A549 (cell line): ENCODE results near the gene HSPG2. TPM values are rescaled to one million over a fixed set of nuclear protein-coding genes. Genes with fewer than 3 reads are reported as not detected.

Source experiments
- ATAC-seq, 2 experiments: fragments of 200-7000 bp in 1 of 2; fragments of >200 bp in 1 of 2; cut with Nextera tagmentation in 1 of 2; cut with Tn5 transposase in 1 of 2; 3 replicates each; pipeline versions ENCODE4 v1.8.0 to v1.9.1; 2018 to 2020; ENCODE audit warnings: mild to moderate bottlenecking in 1 of 2, moderate library complexity in 1 of 2
- CTCF ChIA-PET: fragments of 300-600 bp; sonication (Branson Sonifier 250); formaldehyde crosslinking; extraction: SDS; loops from one replicate; lab custom pipeline; 2021; ENCODE audit warnings: antibody characterized with exemption, inconsistent platforms; lab: Yijun Ruan, JAX
- POLR2A ChIA-PET: fragments of 350-600 bp; formaldehyde crosslinking; extraction: SDS; loops from one replicate; lab custom pipeline; 2021; ENCODE audit warnings: antibody characterized with exemption, inconsistent platforms; lab: Yijun Ruan, JAX
- DNase-seq, 2 experiments: peaks; one replicate each; pipeline versions ENCODE4 v3.0.0 to v3.0.0-alpha.2; 2011 to 2016; ENCODE audit warnings: low read depth in 1 of 2, low spot score in 1 of 2
- FAIRE-seq: peaks from 2 replicates; lab custom pipeline; 2011; peaks lifted over from hg19 to GRCh38; lab: Jason Lieb, UNC
- H3K27ac ChIP-seq, 2 experiments: fragments of >200 bp; sonication (Bioruptor Twin); formaldehyde crosslinking; 3 replicates each; pipeline ENCODE4 v1.5.1; 2016 to 2017
- H3K4me1 ChIP-seq: fragments of >200 bp; sonication (Bioruptor Twin); formaldehyde crosslinking; 3 replicates; pipeline ENCODE4 v1.6.1; 2016
- H3K4me2 ChIP-seq: fragments of >200 bp; sonication (Bioruptor Twin); formaldehyde crosslinking; 3 replicates; pipeline ENCODE4 v1.6.1; 2016
- H3K4me3 ChIP-seq: fragments of >200 bp; sonication (Bioruptor Twin); formaldehyde crosslinking; 3 replicates; pipeline ENCODE4 v1.5.1; 2016
- H3K9me3 ChIP-seq: fragments of >200 bp; sonication (Bioruptor Twin); formaldehyde crosslinking; 3 replicates; pipeline ENCODE4 v1.6.1; 2016
- BHLHE40 ChIP-seq: IDR thresholded peaks from 2 replicates; pipeline ENCODE4 v1.6.1; 2012; ENCODE audit warnings: low read depth, low read length, inconsistent platforms
- CBX2 ChIP-seq: fragments of 200-600 bp; sonication (generic); IDR thresholded peaks from 2 replicates; pipeline ENCODE4 v1.6.1; 2016; ENCODE audit warnings: low read depth, mild to moderate bottlenecking, borderline replicate concordance
- CHD2 ChIP-seq: fragments of 150-350 bp; IDR thresholded peaks from 2 replicates; pipeline ENCODE4 v1.6.1; 2014; ENCODE audit warnings: low read length; ENCODE audit not compliant: partially characterized antibody
- EHMT2 ChIP-seq: fragments of 200-600 bp; sonication (generic); IDR thresholded peaks from 2 replicates; pipeline ENCODE4 v1.6.1; 2016; ENCODE audit warnings: antibody characterized with exemption, low read depth, mild to moderate bottlenecking, moderate library complexity
- FOSL2 ChIP-seq, 2 experiments: fragments of 450-650 bp in 1 of 2; fragments of >200 bp in 1 of 2; sonication (Bioruptor Twin) in 1 of 2; formaldehyde crosslinking; IDR thresholded peaks; 2 replicates each; pipeline versions ENCODE4 v1.5.0 to v1.6.1; 2016 to 2020; ENCODE audit warnings: mild to moderate bottlenecking in 1 of 2, moderate library complexity in 1 of 2
- JUNB ChIP-seq: fragments of >200 bp; sonication (Bioruptor Twin); formaldehyde crosslinking; IDR thresholded peaks from 2 replicates; pipeline ENCODE4 v1.6.1; 2016
- KDM1A ChIP-seq: fragments of 200-600 bp; sonication (generic); IDR thresholded peaks from 2 replicates; pipeline ENCODE4 v1.6.1; 2016; ENCODE audit warnings: low read depth, mild to moderate bottlenecking
- PHF8 ChIP-seq: fragments of 200-600 bp; sonication (generic); IDR thresholded peaks from 2 replicates; pipeline ENCODE4 v1.6.1; 2016; ENCODE audit warnings: low read depth, mild to moderate bottlenecking, antibody characterized with exemption, moderate library complexity, borderline replicate concordance
- SMC3 ChIP-seq: fragments of >200 bp; sonication (Bioruptor Twin); formaldehyde crosslinking; IDR thresholded peaks from 3 replicates; pipeline ENCODE4 v1.6.1; 2018; ENCODE audit warnings: inconsistent platforms
- TFCP2L1 ChIP-seq: fragments of 250-450 bp; sonication (Bioruptor Pico); IDR thresholded peaks from 2 replicates; pipeline ENCODE4 v1.5.0; 2021; ENCODE audit warnings: mild to moderate bottlenecking
- ZFP36 ChIP-seq: fragments of 450-650 bp; IDR thresholded peaks from 2 replicates; pipeline ENCODE4 v1.6.1; 2014; ENCODE audit warnings: borderline replicate concordance; ENCODE audit not compliant: partially characterized antibody
- ZSCAN20 ChIP-seq: fragments of 250-450 bp; sonication (Bioruptor Pico); IDR thresholded peaks from 2 replicates; pipeline ENCODE4 v1.8.0; 2022; ENCODE audit warnings: mild to moderate bottlenecking, moderate library complexity
- WGBS: methylation state at CpG from one replicate; pipeline ENCODE4 v1.1.6; 2017; ENCODE audit errors: missing lambda C conversion rate; 5-methylcytosine and 5-hydroxymethylcytosine counted together
- polyA plus RNA-seq, 4 experiments: library from polyadenylated mRNA; depleted of rRNA in 3 of 4; stranded (reverse); fragments of >200 nt; fragmentation: RNase III in 1 of 4; extraction: RNeasy Plus Mini Kit Qiagen cat#74134 plus additional on column Dnase treatment in 1 of 4; gene quantifications; 2 replicates in 3 of 4; 3 replicates in 1 of 4; pipeline ENCODE4 v1.2.3, GENCODE V29; 2011 to 2017
- TF ChIP-seq, protein P1 (sequence below): fragments of 200-600 bp; sonication (generic); IDR thresholded peaks from 2 replicates; pipeline ENCODE4 v1.6.1; 2016; ENCODE audit warnings: antibody characterized with exemption, mild to moderate bottlenecking, moderate library complexity

Gene HSPG2
- polyA plus RNA-seq, 2 of the 4 experiments (the other 2 are of a cell fraction) = 7.0 to 42.7 TPM

DNA sequence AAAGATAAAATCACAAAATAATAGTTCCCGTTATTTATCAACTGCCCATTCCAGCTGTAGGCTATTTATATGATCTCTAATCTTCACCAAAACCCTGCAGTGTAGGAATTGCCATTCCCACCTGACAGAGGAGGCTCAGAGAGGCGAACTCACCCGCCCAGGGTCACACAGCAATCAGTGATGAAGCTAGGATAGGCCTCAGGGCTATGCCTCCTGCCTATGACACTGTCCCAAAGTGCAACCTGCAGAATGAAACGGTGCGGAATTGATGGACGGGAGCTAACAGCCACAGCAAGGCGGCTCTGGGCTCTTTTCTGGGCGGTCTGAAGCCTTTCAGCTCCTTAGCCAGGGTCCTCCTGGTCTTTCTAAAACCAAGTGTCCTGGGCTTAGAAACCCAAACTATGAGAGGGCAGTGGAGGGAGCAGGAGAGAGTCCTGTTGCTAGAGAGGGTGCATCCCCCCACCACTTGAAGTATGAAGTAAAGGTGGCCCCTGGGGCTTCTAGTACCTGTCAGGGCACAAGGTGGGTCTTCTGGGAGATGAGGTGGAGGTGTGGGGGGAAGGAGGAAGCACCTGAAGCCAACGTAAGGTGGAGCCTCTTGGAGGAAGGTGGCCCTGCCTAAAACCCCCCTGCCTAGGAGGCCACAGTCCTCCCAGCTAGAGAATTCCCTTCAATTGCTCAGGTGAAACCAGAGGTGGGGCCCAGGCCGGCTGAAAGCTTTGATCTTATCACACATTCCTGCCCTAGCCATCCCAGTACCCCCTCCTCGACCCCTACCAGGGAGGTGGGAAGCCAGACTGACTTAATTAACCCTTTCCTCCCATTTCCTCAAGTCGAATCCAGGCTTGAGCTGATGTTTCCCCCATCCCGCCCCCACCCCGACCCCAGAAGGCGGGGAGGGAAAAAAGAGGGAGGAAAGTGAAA lies 14.8 kb downstream of the HSPG2 start:
- Histone ChIP-seq H3K4me3 (no peak overlapping the region), H3K27ac (peak overlapping the region; percentile 65 to 82), H3K9me3 (no peaks in the 10 kb centered on the region), H3K4me2 (peak overlapping the region; percentile 59), H3K4me1 (peaks cover 89% of the 10 kb centered on the region)
- no peak for DNase-seq
- ChIA-PET POLR2A (no interaction called here), CTCF (interaction anchor here (1.4 to 1.5 kb wide), 2 partner anchors 14 to 18 kb away, joined by 4 read pairs; no protein-coding TSS in a partner anchor)
- no peak; a peak in 1 of 6 replicates for ATAC-seq
- peak; percentile 40 for TF ChIP-seq ZFP36
- no peak for TF ChIP-seq SMC3
- FAIRE-seq = no peak
- WGBS = 67% methylated on average over 7 of the region's 15 CpGs

DNA sequence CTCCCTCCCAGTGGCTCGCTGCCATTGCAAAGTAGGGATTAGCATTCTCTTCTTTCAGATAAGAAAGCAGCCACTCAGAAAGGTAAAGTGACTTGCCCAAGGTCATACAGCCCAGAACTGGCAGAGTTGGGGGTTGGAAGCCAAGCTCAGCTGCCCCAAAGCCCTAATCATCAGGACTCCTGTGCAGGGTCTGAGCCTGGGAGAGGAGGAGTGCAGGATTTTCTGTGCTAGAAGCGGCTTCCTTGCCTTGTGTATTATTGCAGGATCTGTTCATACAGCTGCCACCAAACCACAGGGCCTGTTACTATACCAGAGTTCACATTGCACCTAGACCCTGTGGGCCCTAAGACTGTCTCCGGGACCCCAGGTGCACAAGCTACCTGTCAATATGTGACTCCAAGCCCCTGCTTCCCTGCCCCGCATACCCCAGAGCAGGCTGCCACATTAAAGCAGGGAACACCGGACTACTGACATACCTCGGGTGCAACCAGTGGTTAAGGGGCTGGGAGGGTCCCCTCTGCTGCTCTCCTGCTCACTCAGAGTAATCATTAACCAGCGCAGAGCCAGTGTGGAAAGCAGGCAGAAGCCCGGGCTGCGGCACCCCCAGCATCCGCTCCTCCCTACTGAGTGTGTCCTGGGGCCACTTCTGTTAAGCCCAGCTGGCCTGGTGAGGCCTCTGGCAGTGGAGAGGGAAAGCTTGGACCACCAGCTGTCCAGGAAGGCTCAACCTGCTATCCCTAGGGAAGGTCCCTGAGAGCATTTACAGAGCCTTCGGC lies 15.8 kb downstream of the HSPG2 start:
- WGBS = 66% methylated on average over 10 of the region's 11 CpGs
- H3K4me3 ChIP-seq = no peak overlapping the region
- peak overlapping the region; percentile 59 for H3K4me2 ChIP-seq
- POLR2A ChIA-PET = interaction anchor here (0.6 kb wide), 1 partner anchor 15 kb away, joined by 3 read pairs; no protein-coding TSS in a partner anchor
- H3K4me1 ChIP-seq = peaks cover 84% of the 10 kb centered on the region
- TF ChIP-seq SMC3 (no peak), CBX2 (no peak)
- TF ChIP-seq, protein P1, sequence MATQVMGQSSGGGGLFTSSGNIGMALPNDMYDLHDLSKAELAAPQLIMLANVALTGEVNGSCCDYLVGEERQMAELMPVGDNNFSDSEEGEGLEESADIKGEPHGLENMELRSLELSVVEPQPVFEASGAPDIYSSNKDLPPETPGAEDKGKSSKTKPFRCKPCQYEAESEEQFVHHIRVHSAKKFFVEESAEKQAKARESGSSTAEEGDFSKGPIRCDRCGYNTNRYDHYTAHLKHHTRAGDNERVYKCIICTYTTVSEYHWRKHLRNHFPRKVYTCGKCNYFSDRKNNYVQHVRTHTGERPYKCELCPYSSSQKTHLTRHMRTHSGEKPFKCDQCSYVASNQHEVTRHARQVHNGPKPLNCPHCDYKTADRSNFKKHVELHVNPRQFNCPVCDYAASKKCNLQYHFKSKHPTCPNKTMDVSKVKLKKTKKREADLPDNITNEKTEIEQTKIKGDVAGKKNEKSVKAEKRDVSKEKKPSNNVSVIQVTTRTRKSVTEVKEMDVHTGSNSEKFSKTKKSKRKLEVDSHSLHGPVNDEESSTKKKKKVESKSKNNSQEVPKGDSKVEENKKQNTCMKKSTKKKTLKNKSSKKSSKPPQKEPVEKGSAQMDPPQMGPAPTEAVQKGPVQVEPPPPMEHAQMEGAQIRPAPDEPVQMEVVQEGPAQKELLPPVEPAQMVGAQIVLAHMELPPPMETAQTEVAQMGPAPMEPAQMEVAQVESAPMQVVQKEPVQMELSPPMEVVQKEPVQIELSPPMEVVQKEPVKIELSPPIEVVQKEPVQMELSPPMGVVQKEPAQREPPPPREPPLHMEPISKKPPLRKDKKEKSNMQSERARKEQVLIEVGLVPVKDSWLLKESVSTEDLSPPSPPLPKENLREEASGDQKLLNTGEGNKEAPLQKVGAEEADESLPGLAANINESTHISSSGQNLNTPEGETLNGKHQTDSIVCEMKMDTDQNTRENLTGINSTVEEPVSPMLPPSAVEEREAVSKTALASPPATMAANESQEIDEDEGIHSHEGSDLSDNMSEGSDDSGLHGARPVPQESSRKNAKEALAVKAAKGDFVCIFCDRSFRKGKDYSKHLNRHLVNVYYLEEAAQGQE = peak; percentile 63
- FAIRE-seq (no peak), DNase-seq (no peak), ATAC-seq (peak; percentile 45 to 47; a peak in 5 of 6 replicates)
- CTCF ChIA-PET = interaction anchor here (1.4 kb wide), 1 partner anchor 15 kb away, joined by 4 read pairs; no protein-coding TSS in a partner anchor
- no peaks in the 10 kb centered on the region for H3K9me3 ChIP-seq
- peak overlapping the region; percentile 65 to 82 for H3K27ac ChIP-seq

DNA sequence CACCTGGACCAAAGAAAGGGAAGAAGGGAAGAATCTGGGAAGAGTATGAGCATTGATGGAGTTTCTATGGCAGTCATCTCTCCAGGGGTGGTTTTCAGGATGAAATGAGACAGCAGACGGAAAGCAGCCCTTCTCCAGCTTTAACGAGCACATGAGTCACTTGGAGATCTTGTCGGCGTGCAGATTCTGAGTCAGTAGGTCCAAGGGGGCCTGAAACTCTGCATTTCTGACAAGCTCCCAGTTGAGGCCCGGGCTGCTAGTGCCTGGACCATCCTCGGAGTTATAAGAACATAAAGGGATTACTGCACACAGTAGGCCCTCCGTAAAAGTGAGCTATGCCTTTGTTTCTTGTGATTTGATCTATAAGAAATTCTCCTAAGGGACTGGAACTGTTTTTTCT lies 17.6 kb downstream of the HSPG2 start:
- Histone ChIP-seq H3K27ac (peak overlapping the region; percentile 65 to 82), H3K4me2 (peak overlapping the region; percentile 59), H3K9me3 (no peaks in the 10 kb centered on the region), H3K4me3 (no peak overlapping the region), H3K4me1 (peaks cover 74% of the 10 kb centered on the region)
- ATAC-seq (peak; percentile 48 to 50; a peak in 4 of 6 replicates), DNase-seq (peak in 1 of 2 experiments; percentile 56), FAIRE-seq (no peak)
- POLR2A ChIA-PET = interaction anchor here (1.3 kb wide), 1 partner anchor 13 kb away, joined by 4 read pairs; no protein-coding TSS in a partner anchor
- TF ChIP-seq CHD2 (no peak), KDM1A (no peak), PHF8 (no peak), ZSCAN20 (CRISPR knock-in tag) (no peak), EHMT2 (no peak), JUNB (0 out of 2 replicates have a peak, but pooled peaks have one; percentile 15), FOSL2 (IDR thresholded peaks at IDR 0.05) (no peak), FOSL2 (CRISPR knock-in tag; IDR thresholded peaks at IDR 0.05) (peak; percentile 56), ZFP36 (no peak), TFCP2L1 (CRISPR knock-in tag) (no peak), BHLHE40 (no peak)
- CTCF ChIA-PET = interaction anchor here (0.7 to 2.1 kb wide), 5 partner anchors 9 to 267 kb away, joined by 3 to 6 read pairs (median 3); no protein-coding TSS in a partner anchor
- WGBS = 46% methylated on average over 7 of the region's 7 CpGs
